Right lobe of liver (tissue), 4 donors: ENCODE data around the gene SGSH.

Experiments
- CTCF ChIP-seq, 4 donors: fragments of 200-600 bp in 3 of 4; fragments of 450-650 bp in 1 of 4; IDR thresholded peaks; one replicate each; pipeline versions ENCODE4 v1.5.1 to v1.8.0; 2016 to 2022; ENCODE audit warnings: antibody characterized with exemption in 4 of 4, mild to moderate bottlenecking in 2 of 4
- POLR2A ChIP-seq: fragments of 450-650 bp; IDR thresholded peaks from one replicate; pipeline ENCODE4 v1.6.1; 2017; ENCODE audit warnings: antibody characterized with exemption, mild to moderate bottlenecking
- donor health status: DM: no; HTN: no; CAD: no.
- donor health status: DM: no; HTN: no; CAD: no.
- donor health status: DM: no; HTN: yes; CAD: no.

GRCh38 chr17:80214878-80215210 is 5.3 kb downstream of the SGSH start:
- TF ChIP-seq CTCF (IDR thresholded peaks at IDR 0.05): no peak
- no peak for TF ChIP-seq POLR2A
